Ovary (tissue), 9 donors: ENCODE data around the gene RPRD1B. TPM values are rescaled to one million over a fixed set of nuclear protein-coding genes. Genes with fewer than 3 reads are reported as not detected.

Experiments used
- DNase-seq, 5 donors: peaks; one replicate each; pipeline ENCODE4 v3.0.0-alpha.2; 2019 to 2020
- H3K27ac ChIP-seq, 2 donors: fragments of 200-600 bp; one replicate each; pipeline versions ENCODE4 v1.5.1 to v1.8.0; 2019 to 2022
- H3K27me3 ChIP-seq: fragments of 200-600 bp; one replicate; pipeline ENCODE4 v1.8.0; 2022
- H3K36me3 ChIP-seq: fragments of 200-600 bp; sonication (generic); one replicate; pipeline ENCODE4 v1.5.1; 2019
- H3K4me1 ChIP-seq: one replicate; pipeline ENCODE4 v1.8.1; 2013; ENCODE audit warnings: mild to moderate bottlenecking, moderate library complexity; ENCODE audit not compliant: insufficient read depth
- H3K4me3 ChIP-seq: fragments of 200-600 bp; sonication (generic); one replicate; pipeline ENCODE4 v1.5.1; 2017
- H3K9me3 ChIP-seq, 2 donors: fragments of 200-600 bp in 1 of 2; sonication (generic) in 1 of 2; one replicate each; pipeline versions ENCODE4 v1.5.1 to v1.8.1; 2013 to 2019; ENCODE audit warnings: mild to moderate bottlenecking in 1 of 2, moderate library complexity in 1 of 2
- EP300 ChIP-seq: sonication (generic); formaldehyde crosslinking; IDR thresholded peaks from one replicate; pipeline ENCODE4 v1.6.1; 2017; ENCODE audit warnings: antibody characterized with exemption
- POLR2A ChIP-seq: fragments of 450-650 bp; IDR thresholded peaks from one replicate; pipeline ENCODE4 v1.6.1; 2017; ENCODE audit warnings: antibody characterized with exemption, mild to moderate bottlenecking, moderate library complexity
- WGBS, 3 donors: extraction: QIAGEN DNeasy Blood & Tissue Kit in 1 of 3; methylation state at CpG; one replicate each; pipeline versions ENCODE4 v1.1.5 to v1.1.7; 2013 to 2017; 5-methylcytosine and 5-hydroxymethylcytosine counted together
- intact Hi-C, 4 donors: fragments of 100-400 bp; cut with DNase I; formaldehyde crosslinking; loops; one replicate each; pipeline versions ENCODE4 v1.11.0 to v1.15.1; 2022 to 2023
- polyA plus RNA-seq, 2 donors: library from polyadenylated mRNA; stranded (reverse); fragments of 200-250 nt in 1 of 2; fragments of 350-450 nt in 1 of 2; fragmentation: Illumina TruSeq in 1 of 2; extraction: RNeasy Lipid Tissue Mini Kit (QIAGEN cat#74804) in 1 of 2; gene quantifications; one replicate each; pipeline ENCODE4 v1.2.3, GENCODE V29; 2013 to 2014
- total RNA-seq, 7 donors: library from RNA; depleted of rRNA in 2 of 7; stranded (reverse); fragments of >200 nt in 2 of 7; fragmentation: NEBNext Ultra II Directional in 3 of 7; extraction: Animal tissue kit (Norgen Biotek cat#: 25700) in 3 of 7; gene quantifications; one replicate each; pipeline versions ENCODE4 v1.1.0 to v1.2.4, GENCODE V29; 2016 to 2023
- TF ChIP-seq, protein P1 (sequence below), 3 donors: fragments of 450-650 bp in 2 of 3; fragments of 200-600 bp in 1 of 3; IDR thresholded peaks; one replicate each; pipeline versions ENCODE4 v1.5.1 to v1.8.0; 2016 to 2022; ENCODE audit warnings: antibody characterized with exemption in 3 of 3, mild to moderate bottlenecking in 1 of 3
- donor health status: DM: no; HTN: no; CAD: no; lungs with moderate emphysema.
- donor health status: DM: no; HTN: no; CAD: no.
- donor health status: Bipolar disorder and iron deficiency.
- donor health status: DM: yes; HTN: yes; CAD: no.
- donor health status: DM: no; HTN: no; CAD: no.
- donor health status: DM: yes; HTN: yes; CAD: no.

Gene RPRD1B
- total and polyA plus RNA-seq, 9 donors = 12.1 to 45.3 (median 33.4) TPM

DNA sequence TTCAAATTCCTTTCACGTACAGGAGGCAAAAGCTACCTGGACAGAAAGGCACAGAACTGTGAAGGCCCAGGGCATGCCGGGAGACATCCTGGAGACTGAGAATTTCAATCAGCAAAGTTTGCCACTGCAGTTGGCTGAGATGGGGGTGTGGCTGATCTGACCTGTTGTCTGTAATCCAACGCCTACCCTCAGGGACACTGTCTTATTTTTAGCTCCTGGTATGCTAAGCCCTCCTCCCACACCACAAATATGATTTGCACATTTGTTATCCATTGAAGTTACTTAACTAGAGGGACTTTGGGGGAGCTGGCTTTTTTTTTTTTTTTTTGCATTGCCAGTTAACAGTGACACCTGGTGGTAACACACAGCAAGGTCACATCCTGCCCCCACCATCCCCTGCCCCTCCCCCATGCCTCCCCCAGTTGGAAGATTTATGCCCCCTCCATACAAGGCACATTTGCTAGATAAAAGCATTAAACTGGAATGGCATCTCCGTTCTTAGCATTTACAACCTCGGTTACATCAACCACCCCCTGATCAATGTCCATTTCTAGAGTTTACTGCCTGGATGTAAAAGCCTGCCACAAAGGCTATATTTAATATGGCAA, 40.6 kb upstream of the RPRD1B start:
- Histone ChIP-seq H3K27ac (peak overlapping the region in 1 of 2 donors; percentile 21), H3K4me3 (no peak overlapping the region), H3K9me3 (no peaks in the 10 kb centered on the region), H3K4me1 (peaks cover 2% of the 10 kb centered on the region), H3K27me3 (no peaks in the 10 kb centered on the region), H3K36me3 (no peaks in the 10 kb centered on the region)
- WGBS, 3 donors = 29 to 34% (median 33%) methylated on average over 5 of the region's 5 CpGs
- DNase-seq = peak in 1 of 5 donors; percentile 21
- no peak for TF ChIP-seq EP300
- TF ChIP-seq, protein P1, sequence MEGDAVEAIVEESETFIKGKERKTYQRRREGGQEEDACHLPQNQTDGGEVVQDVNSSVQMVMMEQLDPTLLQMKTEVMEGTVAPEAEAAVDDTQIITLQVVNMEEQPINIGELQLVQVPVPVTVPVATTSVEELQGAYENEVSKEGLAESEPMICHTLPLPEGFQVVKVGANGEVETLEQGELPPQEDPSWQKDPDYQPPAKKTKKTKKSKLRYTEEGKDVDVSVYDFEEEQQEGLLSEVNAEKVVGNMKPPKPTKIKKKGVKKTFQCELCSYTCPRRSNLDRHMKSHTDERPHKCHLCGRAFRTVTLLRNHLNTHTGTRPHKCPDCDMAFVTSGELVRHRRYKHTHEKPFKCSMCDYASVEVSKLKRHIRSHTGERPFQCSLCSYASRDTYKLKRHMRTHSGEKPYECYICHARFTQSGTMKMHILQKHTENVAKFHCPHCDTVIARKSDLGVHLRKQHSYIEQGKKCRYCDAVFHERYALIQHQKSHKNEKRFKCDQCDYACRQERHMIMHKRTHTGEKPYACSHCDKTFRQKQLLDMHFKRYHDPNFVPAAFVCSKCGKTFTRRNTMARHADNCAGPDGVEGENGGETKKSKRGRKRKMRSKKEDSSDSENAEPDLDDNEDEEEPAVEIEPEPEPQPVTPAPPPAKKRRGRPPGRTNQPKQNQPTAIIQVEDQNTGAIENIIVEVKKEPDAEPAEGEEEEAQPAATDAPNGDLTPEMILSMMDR (IDR thresholded peaks at IDR 0.05) = peak in 1 of 3 donors; percentile 13
- TF ChIP-seq POLR2A = no peak
- intact Hi-C loops = loop anchor here in 3 of 4 donors (10.0 kb wide), 1 partner anchor 428 kb away; no protein-coding TSS in a partner anchor

DNA sequence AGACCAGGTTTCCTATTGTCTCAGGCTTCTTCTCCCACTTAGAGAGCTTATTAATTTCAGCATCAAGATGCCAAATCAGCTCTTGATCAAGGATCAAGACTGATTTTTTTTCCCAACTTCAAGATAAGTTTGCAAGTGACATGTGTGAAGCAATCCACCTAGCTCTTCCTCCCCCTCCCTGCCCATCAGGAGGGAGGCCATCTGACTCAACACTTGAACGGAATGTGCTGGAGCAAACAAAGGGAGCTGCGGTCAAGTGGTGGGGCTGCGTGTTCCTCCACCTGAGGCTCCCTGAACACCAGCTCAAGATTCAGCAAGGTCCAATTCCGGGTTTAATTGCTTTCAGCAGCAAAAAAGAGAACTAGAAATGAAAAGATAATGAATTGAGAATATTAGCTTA, 39.0 kb upstream of the RPRD1B start:
- Histone ChIP-seq H3K36me3 (no peaks in the 10 kb centered on the region), H3K9me3 (no peaks in the 10 kb centered on the region), H3K4me1 (peaks cover 2% of the 10 kb centered on the region), H3K27ac (no peak overlapping the region), H3K27me3 (no peaks in the 10 kb centered on the region), H3K4me3 (no peak overlapping the region)
- DNase-seq = no peak
- TF ChIP-seq POLR2A (no peak), EP300 (no peak)
- TF ChIP-seq, protein P1 (IDR thresholded peaks at IDR 0.05) = no peak
- intact Hi-C loops = loop anchor here in 3 of 4 donors (10.0 kb wide), 1 partner anchor 430 kb away; no protein-coding TSS in a partner anchor
- WGBS, 3 donors = 81 to 84% (median 82%) methylated on average over 4 of the region's 4 CpGs

DNA sequence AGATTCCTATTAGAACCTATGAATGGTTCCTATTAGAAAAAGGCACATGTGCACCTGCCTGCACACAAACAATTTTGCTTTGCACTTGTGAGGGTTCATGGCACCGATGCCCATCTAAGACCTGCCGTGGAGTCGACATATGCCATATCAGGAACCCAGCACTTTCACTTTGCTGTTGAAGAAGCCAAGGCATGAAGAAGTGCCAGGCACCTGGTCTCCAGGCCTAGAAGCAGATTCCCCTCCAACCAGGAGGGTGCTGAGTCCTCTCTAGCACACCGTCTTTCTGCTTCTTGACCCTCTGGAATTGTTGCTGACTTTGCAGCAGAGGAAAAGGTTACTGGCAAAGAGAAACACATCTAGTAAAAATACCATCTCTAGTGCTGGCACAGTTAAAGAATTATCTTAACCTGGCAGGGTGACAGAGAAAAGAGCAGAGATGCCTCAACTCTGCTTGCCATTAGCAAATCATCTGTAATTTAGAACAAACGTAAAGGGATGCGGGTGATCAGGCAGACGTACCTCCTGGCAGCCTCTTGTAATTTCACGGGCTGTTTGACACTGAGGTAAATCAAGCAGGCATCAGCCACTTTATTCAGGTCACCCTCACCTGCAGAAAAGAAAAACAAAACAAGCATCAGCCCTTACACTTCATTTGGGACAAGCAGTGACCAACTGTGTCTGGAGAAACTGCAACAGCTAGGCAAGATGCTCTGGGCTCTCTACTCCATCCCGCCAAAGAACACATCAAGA, 37.5 kb upstream of the RPRD1B start:
- Histone ChIP-seq H3K27me3 (no peaks in the 10 kb centered on the region), H3K4me1 (peaks cover 2% of the 10 kb centered on the region), H3K27ac (no peak overlapping the region), H3K9me3 (no peaks in the 10 kb centered on the region), H3K36me3 (no peaks in the 10 kb centered on the region), H3K4me3 (no peak overlapping the region)
- WGBS, 3 donors = 83 to 89% (median 84%) methylated on average over 9 of the region's 9 CpGs
- DNase-seq = no peak
- TF ChIP-seq, protein P1 (IDR thresholded peaks at IDR 0.05) = no peak
- no peak for TF ChIP-seq EP300
- TF ChIP-seq POLR2A = no peak
- intact Hi-C loops = loop anchor here in 3 of 4 donors (10.0 kb wide), 1 partner anchor 431 kb away; no protein-coding TSS in a partner anchor

DNA sequence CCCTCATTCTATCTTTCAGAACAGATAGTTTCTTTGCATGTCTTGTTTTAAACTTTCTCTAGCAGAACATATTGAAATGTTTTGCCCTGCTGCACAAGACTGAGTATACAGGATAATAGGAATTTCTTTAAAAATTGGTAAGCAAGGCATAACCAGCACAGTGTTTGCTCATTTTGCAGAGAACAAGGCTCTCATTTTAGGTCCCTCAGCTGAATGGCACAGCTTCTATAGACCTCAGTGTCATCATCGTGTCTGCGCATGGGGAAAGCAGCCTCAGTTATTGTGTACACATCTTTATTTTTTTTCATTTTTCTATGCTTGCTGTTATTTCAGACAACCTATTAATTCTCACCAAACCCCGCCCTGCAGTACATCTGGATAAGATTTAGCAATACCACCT, 36.0 kb upstream of the RPRD1B start:
- no peaks in the 10 kb centered on the region for H3K27me3 ChIP-seq
- H3K36me3 ChIP-seq = no peaks in the 10 kb centered on the region
- 88 to 96% (median 94%) methylated on average over 3 of the region's 3 CpGs for WGBS, 3 donors
- H3K4me3 ChIP-seq = no peak overlapping the region
- no peak for DNase-seq
- TF ChIP-seq, protein P1 (IDR thresholded peaks at IDR 0.05) = no peak
- TF ChIP-seq EP300 (no peak), POLR2A (no peak)
- intact Hi-C loops = loop anchor here in 3 of 4 donors (10.0 kb wide), 1 partner anchor 433 kb away; no protein-coding TSS in a partner anchor
- no peak overlapping the region for H3K27ac ChIP-seq
- H3K4me1 ChIP-seq = peaks cover 3% of the 10 kb centered on the region
- no peaks in the 10 kb centered on the region for H3K9me3 ChIP-seq
